Nephron (organoid): ENCODE measurements around the gene PDS5B.

ENCODE experiments used
- H3K27ac Mint-ChIP-seq, 3 experiments: 2 replicates each; pipeline ENCODE4 v1.8.0; 2020; ENCODE audit warnings: mixed read lengths in 3 of 3, mild to moderate bottlenecking in 2 of 3, moderate library complexity in 1 of 3
- H3K27me3 Mint-ChIP-seq: 2 replicates; pipeline ENCODE4 v1.8.0; 2021; ENCODE audit warnings: low read depth, mild to moderate bottlenecking, moderate library complexity, mixed read lengths
- H3K36me3 Mint-ChIP-seq: 2 replicates; pipeline ENCODE4 v1.8.0; 2020; ENCODE audit warnings: low read depth, mixed read lengths
- H3K4me1 Mint-ChIP-seq: 2 replicates; pipeline ENCODE4 v1.8.0; 2020; ENCODE audit warnings: mixed read lengths
- H3K4me3 Mint-ChIP-seq, 3 experiments: 2 replicates each; pipeline ENCODE4 v1.8.0; 2020; ENCODE audit warnings: mild to moderate bottlenecking in 3 of 3, mixed read lengths in 3 of 3, moderate library complexity in 2 of 3
- H3K9me3 Mint-ChIP-seq: 2 replicates; pipeline ENCODE4 v1.8.0; 2020; ENCODE audit warnings: mixed read lengths
- CTCF ChIP-seq, 3 experiments: fragments of 200-600 bp; sonication (generic); IDR thresholded peaks; one replicate each; pipeline ENCODE4 v1.5.0; 2021; ENCODE audit warnings: antibody characterized with exemption in 3 of 3; ENCODE audit not compliant: unreplicated experiment in 3 of 3

PDS5B gene

DNA sequence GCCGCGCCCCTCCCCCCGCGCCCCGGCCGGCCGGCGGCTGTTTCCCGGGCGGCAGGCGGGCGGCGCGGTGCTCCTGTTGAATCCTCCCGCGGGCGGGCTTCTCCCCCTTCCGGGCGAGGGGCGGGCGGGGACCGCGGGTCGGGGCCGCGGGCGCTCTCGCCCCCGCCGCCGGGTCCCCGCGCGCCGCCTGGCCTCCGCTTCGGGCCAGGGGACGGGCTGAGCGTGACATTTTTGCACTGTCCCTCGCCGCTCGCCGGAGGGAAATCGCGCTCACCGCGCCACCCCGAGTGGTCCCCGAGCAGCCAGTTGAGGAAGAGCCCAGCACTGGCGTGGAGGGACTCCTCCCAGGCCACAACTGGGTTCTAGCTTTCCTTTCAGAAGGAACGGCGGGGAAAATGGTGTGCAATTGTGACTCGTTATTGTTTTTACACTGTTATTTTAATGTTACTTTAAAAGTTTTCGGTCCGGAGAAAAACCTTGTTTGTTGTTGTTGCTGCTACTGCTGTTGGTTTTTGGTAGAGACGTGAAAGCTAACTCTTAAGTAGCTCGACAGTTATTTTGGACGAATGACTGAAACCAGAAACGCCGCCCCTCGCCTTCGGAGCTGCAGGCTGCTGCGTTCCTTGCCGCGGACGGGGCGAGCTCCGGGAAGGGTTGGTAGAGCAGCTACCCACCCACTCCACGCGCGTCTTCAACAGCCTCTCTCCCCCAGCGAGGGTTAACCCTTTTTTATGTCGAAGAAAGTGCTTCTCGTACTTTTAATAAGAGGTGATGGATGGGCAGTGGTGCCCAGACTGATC is 959 bp downstream of the PDS5B start:
- Mint-ChIP-seq H3K36me3 (peaks cover 3% of the 10 kb centered on the region), H3K4me1 (peaks cover 32% of the 10 kb centered on the region), H3K27me3 (peaks cover 6% of the 10 kb centered on the region), H3K4me3 (peak overlapping the region; percentile 84 to 97 (median 93)), H3K27ac (peak overlapping the region; percentile 97 to 100 (median 97)), H3K9me3 (no peaks in the 10 kb centered on the region)
- no peak for TF ChIP-seq CTCF (IDR thresholded peaks at IDR 0.05; ENCODE audit: unreplicated experiment in 3 of 3)

DNA sequence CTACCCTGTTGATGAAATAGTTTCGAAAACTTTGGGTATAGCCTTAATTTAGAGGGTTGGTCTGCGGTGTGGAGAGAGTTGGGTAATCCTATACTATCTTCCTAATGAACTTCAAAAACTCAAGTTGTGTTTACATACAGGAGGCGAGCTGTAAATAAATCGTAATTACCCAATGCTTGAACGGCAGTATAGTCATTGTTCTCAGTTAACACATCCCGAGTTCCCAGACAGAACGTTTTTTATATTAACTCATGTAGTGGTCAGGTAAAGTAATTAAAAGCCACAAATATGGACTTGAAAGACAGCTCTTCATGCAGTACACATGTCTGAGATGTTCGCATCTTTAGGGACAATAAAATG is 1.5 kb downstream of the PDS5B start:
- H3K4me3 Mint-ChIP-seq = peak overlapping the region; percentile 84 to 97 (median 93)
- H3K27ac Mint-ChIP-seq = peak overlapping the region; percentile 97 to 100 (median 97)
- TF ChIP-seq CTCF (IDR thresholded peaks at IDR 0.05; ENCODE audit: unreplicated experiment in 3 of 3) = no peak
- H3K4me1 Mint-ChIP-seq = peaks cover 36% of the 10 kb centered on the region
- H3K9me3 Mint-ChIP-seq = no peaks in the 10 kb centered on the region
- H3K36me3 Mint-ChIP-seq = peaks cover 8% of the 10 kb centered on the region
- H3K27me3 Mint-ChIP-seq = peaks cover 6% of the 10 kb centered on the region

GRCh38 chr13:32588736-32589135 is 2.5 kb downstream of the PDS5B start:
- Mint-ChIP-seq H3K4me3 (peak overlapping the region; percentile 84 to 97 (median 93)), H3K9me3 (peaks cover 4% of the 10 kb centered on the region), H3K27ac (peak overlapping the region; percentile 97 to 100 (median 97)), H3K4me1 (peaks cover 36% of the 10 kb centered on the region), H3K36me3 (peaks cover 15% of the 10 kb centered on the region), H3K27me3 (peaks cover 6% of the 10 kb centered on the region)
- no peak for TF ChIP-seq CTCF (IDR thresholded peaks at IDR 0.05; ENCODE audit: unreplicated experiment in 3 of 3)

DNA sequence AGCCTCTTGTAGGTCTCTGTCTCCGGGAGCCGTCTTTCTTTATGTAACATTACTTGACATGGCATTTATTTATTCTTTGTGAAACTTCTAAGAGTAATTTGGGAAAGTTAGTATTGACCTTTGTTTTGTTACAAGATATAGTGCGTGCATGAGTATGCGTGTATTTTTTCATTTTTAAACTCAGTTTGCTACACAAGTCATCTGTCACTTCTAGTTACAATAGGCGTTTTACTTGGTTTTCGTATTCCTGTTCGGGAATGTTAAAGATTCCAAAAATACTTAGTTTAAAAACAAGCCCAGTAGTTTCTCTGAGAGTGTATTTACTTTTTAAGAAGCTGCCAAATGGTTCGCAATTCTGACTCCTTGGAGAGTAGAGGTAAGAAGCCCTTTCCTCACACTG is 3.2 kb downstream of the PDS5B start:
- Mint-ChIP-seq H3K27ac (peak overlapping the region; percentile 97 to 100 (median 97)), H3K9me3 (peaks cover 4% of the 10 kb centered on the region), H3K36me3 (peaks cover 22% of the 10 kb centered on the region), H3K27me3 (peaks cover 2% of the 10 kb centered on the region), H3K4me3 (peak overlapping the region; percentile 84 to 97 (median 93)), H3K4me1 (peaks cover 36% of the 10 kb centered on the region)
- no peak for TF ChIP-seq CTCF (IDR thresholded peaks at IDR 0.05; ENCODE audit: unreplicated experiment in 3 of 3)

DNA sequence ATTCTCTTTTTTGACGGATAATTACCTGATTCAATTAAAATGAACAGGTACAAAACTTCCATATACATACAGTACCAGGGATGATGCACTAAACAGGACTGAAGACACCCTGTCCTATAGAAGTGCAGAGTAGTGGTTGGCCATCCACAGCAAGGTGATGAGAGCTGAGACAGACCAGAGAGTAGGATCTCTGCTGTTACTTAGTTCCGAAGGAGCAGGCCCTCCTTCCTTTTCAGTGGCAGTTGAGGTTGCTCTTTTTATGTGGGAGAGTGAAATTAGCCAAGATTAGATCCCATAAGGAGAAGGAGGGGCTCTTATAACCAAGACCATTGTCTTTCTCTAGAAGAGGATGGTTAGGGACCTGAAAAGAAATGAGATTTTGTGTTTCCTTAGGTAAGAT is 4.0 kb downstream of the PDS5B start:
- Mint-ChIP-seq H3K36me3 (peaks cover 30% of the 10 kb centered on the region), H3K4me3 (peak overlapping the region; percentile 55 to 67 (median 55)), H3K27ac (peak overlapping the region; percentile 40 to 97 (median 83)), H3K27me3 (no peaks in the 10 kb centered on the region), H3K9me3 (peaks cover 4% of the 10 kb centered on the region), H3K4me1 (peaks cover 33% of the 10 kb centered on the region)
- TF ChIP-seq CTCF (IDR thresholded peaks at IDR 0.05; ENCODE audit: unreplicated experiment in 3 of 3) = no peak

- H3K9me3 Mint-ChIP-seq = peaks cover 14% of the 10 kb centered on the region
- H3K4me1 Mint-ChIP-seq = peaks cover 28% of the 10 kb centered on the region
- H3K36me3 Mint-ChIP-seq = peaks cover 45% of the 10 kb centered on the region
- H3K4me3 Mint-ChIP-seq = no peak overlapping the region
- H3K27me3 Mint-ChIP-seq = no peaks in the 10 kb centered on the region
- no peak for TF ChIP-seq CTCF (IDR thresholded peaks at IDR 0.05; ENCODE audit: unreplicated experiment in 3 of 3)
- peak overlapping the region in 1 of 3 experiments; percentile 23 for H3K27ac Mint-ChIP-seq
Observed at GRCh38 chr13:32592082-32592481, 5.8 kb downstream of the PDS5B start.
